ENCODE results near the gene B4GALT6. TPM values are rescaled to one million over a fixed set of nuclear protein-coding genes. Genes with fewer than 3 reads are reported as not detected.

Gene B4GALT6
- total and polyA plus RNA-seq, 2 of the 13 experiments (the other 11 are each of a cell fraction or from before 2014, with no cell fraction given): 1.9 to 3.3 TPM

GRCh38 chr18:31591628-31592027 is 92.8 kb downstream of the B4GALT6 start, which contains the start of gene TTR (continued):
- TF ChIP-seq NFAT5 (CRISPR knock-in tag; IDR thresholded peaks at IDR 0.05): no peak
- no peak for TF ChIP-seq ZNF660 (CRISPR knock-in tag; IDR thresholded peaks at IDR 0.05; ENCODE audit: borderline replicate concordance, low read depth)
- no peak for TF ChIP-seq ZNF883 (CRISPR knock-in tag; IDR thresholded peaks at IDR 0.05; ENCODE audit: not compliant biosample characterization)
- no peak for TF ChIP-seq ZNF234 (CRISPR knock-in tag; conservative IDR thresholded peaks at IDR 0.05)
- TF ChIP-seq SKI (IDR thresholded peaks at IDR 0.05; ENCODE audit: partially characterized antibody): peak; percentile 24
- no peak for TF ChIP-seq HOXD1 (CRISPR knock-in tag; IDR thresholded peaks at IDR 0.05)
- TF ChIP-seq KDM3A (CRISPR knock-in tag; IDR thresholded peaks at IDR 0.05; ENCODE audit: low read depth): 0 out of 2 replicates have a peak, but pooled peaks have one; percentile 55
- no peak for TF ChIP-seq ZNF30 (CRISPR knock-in tag; IDR thresholded peaks at IDR 0.05)
- TF ChIP-seq ZNF580 (CRISPR knock-in tag; IDR thresholded peaks at IDR 0.05; ENCODE audit: borderline replicate concordance, low read depth): 0 out of 2 replicates have a peak, but pooled peaks have one; percentile 54
- TF ChIP-seq SSRP1 (CRISPR knock-in tag; IDR thresholded peaks at IDR 0.05): no peak
- 0 out of 2 replicates have a peak, but pooled peaks have one; percentile 29 for TF ChIP-seq FOXK1 (CRISPR knock-in tag; IDR thresholded peaks at IDR 0.05; ENCODE audit: borderline replicate concordance, low read depth)
- TF ChIP-seq E2F2 (CRISPR knock-in tag; IDR thresholded peaks at IDR 0.05; ENCODE audit: borderline replicate concordance): no peak
- no peak for TF ChIP-seq SNRNP70 (IDR thresholded peaks at IDR 0.05; ENCODE audit: low read depth, low read length)
- no peak for TF ChIP-seq MTF2 (CRISPR knock-in tag; IDR thresholded peaks at IDR 0.05; ENCODE audit: borderline replicate concordance)
- TF ChIP-seq, protein P1, sequence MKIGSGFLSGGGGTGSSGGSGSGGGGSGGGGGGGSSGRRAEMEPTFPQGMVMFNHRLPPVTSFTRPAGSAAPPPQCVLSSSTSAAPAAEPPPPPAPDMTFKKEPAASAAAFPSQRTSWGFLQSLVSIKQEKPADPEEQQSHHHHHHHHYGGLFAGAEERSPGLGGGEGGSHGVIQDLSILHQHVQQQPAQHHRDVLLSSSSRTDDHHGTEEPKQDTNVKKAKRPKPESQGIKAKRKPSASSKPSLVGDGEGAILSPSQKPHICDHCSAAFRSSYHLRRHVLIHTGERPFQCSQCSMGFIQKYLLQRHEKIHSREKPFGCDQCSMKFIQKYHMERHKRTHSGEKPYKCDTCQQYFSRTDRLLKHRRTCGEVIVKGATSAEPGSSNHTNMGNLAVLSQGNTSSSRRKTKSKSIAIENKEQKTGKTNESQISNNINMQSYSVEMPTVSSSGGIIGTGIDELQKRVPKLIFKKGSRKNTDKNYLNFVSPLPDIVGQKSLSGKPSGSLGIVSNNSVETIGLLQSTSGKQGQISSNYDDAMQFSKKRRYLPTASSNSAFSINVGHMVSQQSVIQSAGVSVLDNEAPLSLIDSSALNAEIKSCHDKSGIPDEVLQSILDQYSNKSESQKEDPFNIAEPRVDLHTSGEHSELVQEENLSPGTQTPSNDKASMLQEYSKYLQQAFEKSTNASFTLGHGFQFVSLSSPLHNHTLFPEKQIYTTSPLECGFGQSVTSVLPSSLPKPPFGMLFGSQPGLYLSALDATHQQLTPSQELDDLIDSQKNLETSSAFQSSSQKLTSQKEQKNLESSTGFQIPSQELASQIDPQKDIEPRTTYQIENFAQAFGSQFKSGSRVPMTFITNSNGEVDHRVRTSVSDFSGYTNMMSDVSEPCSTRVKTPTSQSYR (CRISPR knock-in tag; IDR thresholded peaks at IDR 0.05; ENCODE audit: borderline replicate concordance): no peak
- no peak for TF ChIP-seq ADNP (CRISPR knock-in tag; IDR thresholded peaks at IDR 0.05)
- no peak for TF ChIP-seq HIVEP1 (CRISPR knock-in tag; IDR thresholded peaks at IDR 0.05)
- TF ChIP-seq SRY (CRISPR knock-in tag; IDR thresholded peaks at IDR 0.05): no peak
- TF ChIP-seq KLF13 (CRISPR knock-in tag; IDR thresholded peaks at IDR 0.05): no peak
- no peak for TF ChIP-seq ZNF367 (CRISPR knock-in tag; IDR thresholded peaks at IDR 0.05; ENCODE audit: borderline replicate concordance)
- peak; percentile 48 for TF ChIP-seq CEBPG (CRISPR knock-in tag; IDR thresholded peaks at IDR 0.05)

Measured in HepG2 (cell line).